Neural cell (in vitro differentiated cells): ENCODE data around the gene SESN1. TPM values are rescaled to one million over a fixed set of nuclear protein-coding genes. Genes with fewer than 3 reads are reported as not detected.

Source experiments
- H2AFZ ChIP-seq: fragments of 200-600, 300-800 bp; sonication (generic), shearing (Covaris generic); 2 replicates; pipeline ENCODE4 v1.6.0; 2014; ENCODE audit warnings: low read depth, mild to moderate bottlenecking, antibody characterized with exemption, low read length, moderate library complexity
- H3F3A ChIP-seq: fragments of 200-600 bp; shearing (Covaris generic); 2 replicates; pipeline ENCODE4 v1.6.1; 2016; ENCODE audit warnings: mild to moderate bottlenecking, moderate library complexity, mixed read lengths, antibody characterized with exemption, low read length; ENCODE audit not compliant: insufficient read depth, poor library complexity, severe bottlenecking
- H3K27ac ChIP-seq: fragments of 200-600, 300-800 bp; sonication (generic), shearing (Covaris generic); 2 replicates; pipeline ENCODE4 v1.5.1; 2014; ENCODE audit warnings: mild to moderate bottlenecking, low read length, moderate library complexity
- H3K27me3 ChIP-seq: fragments of 300-800, 200-600 bp; sonication (generic), shearing (Covaris generic); 2 replicates; pipeline ENCODE4 v1.6.0; 2014; ENCODE audit warnings: mild to moderate bottlenecking, low read depth, low read length, moderate library complexity; ENCODE audit not compliant: insufficient read depth
- H3K36me3 ChIP-seq: fragments of 300-800, 200-600 bp; sonication (generic), shearing (Covaris generic); 2 replicates; pipeline ENCODE4 v1.5.1; 2014; ENCODE audit warnings: mild to moderate bottlenecking, antibody characterized with exemption, low read length, moderate library complexity; ENCODE audit not compliant: insufficient read depth
- H3K4me2 ChIP-seq: fragments of 300-800, 200-600 bp; sonication (generic), shearing (Covaris generic); 2 replicates; pipeline ENCODE4 v1.6.0; 2014; ENCODE audit warnings: mild to moderate bottlenecking, low read length
- H3K4me3 ChIP-seq: fragments of 300-800, 200-600 bp; sonication (generic), shearing (Covaris generic); 2 replicates; pipeline ENCODE4 v1.5.1; 2014; ENCODE audit warnings: mild to moderate bottlenecking, low read length, moderate library complexity
- H3K79me2 ChIP-seq: fragments of 200-600 bp; shearing (Covaris generic); replicated peaks from 2 replicates; pipeline ENCODE4 v1.6.0; 2014; ENCODE audit warnings: mild to moderate bottlenecking, low read length, moderate library complexity; ENCODE audit not compliant: insufficient read depth
- H3K9ac ChIP-seq: fragments of 300-800, 200-600 bp; sonication (generic), shearing (Covaris generic); 2 replicates; pipeline ENCODE4 v1.6.1; 2016; ENCODE audit warnings: mild to moderate bottlenecking, low read length, mixed read lengths
- H3K9me2 ChIP-seq: fragments of 200-600 bp; shearing (Covaris generic); 2 replicates; pipeline ENCODE4 v1.6.1; 2016; ENCODE audit warnings: mild to moderate bottlenecking, low read length, mixed read lengths; ENCODE audit not compliant: insufficient read depth
- H3K9me3 ChIP-seq: fragments of 200-600, 300-800 bp; sonication (generic), shearing (Covaris generic); 2 replicates; pipeline ENCODE4 v1.6.1; 2016; ENCODE audit warnings: mild to moderate bottlenecking, mixed run types, low read length, moderate library complexity, mixed read lengths
- H4K20me1 ChIP-seq: fragments of 200-600 bp; shearing (Covaris generic); 2 replicates; pipeline ENCODE4 v1.6.1; 2016; ENCODE audit warnings: mild to moderate bottlenecking, mixed run types; ENCODE audit not compliant: insufficient read depth
- EP300 ChIP-seq: fragments of 450-650 bp; conservative IDR thresholded peaks from 2 replicates; pipeline ENCODE4 v1.6.1; 2014; ENCODE audit warnings: antibody characterized with exemption, mild to moderate bottlenecking, moderate library complexity; ENCODE audit not compliant: poor library complexity, severe bottlenecking
- EZH2 ChIP-seq: fragments of 200-600, 300-800 bp; shearing (Covaris generic), sonication (generic); IDR thresholded peaks from 2 replicates; pipeline ENCODE4 v1.6.1; 2014; ENCODE audit warnings: antibody characterized with exemption, low read length, borderline replicate concordance, mild to moderate bottlenecking; ENCODE audit not compliant: insufficient read depth, poor library complexity, severe bottlenecking
- MXI1 ChIP-seq: fragments of 450-650 bp; conservative IDR thresholded peaks from 2 replicates; pipeline ENCODE4 v1.6.1; 2014; ENCODE audit warnings: antibody characterized with exemption, mild to moderate bottlenecking; ENCODE audit not compliant: poor library complexity, severe bottlenecking
- POLR2AphosphoS5 ChIP-seq: IDR thresholded peaks from 2 replicates; pipeline ENCODE4 v1.6.1; 2012
- RAD21 ChIP-seq: fragments of 450-650 bp; conservative IDR thresholded peaks from 2 replicates; pipeline ENCODE4 v1.6.1; 2014; ENCODE audit warnings: antibody characterized with exemption, mild to moderate bottlenecking, moderate library complexity
- REST ChIP-seq: IDR thresholded peaks from 2 replicates; pipeline ENCODE4 v1.6.1; 2012; ENCODE audit warnings: borderline replicate concordance
- SMC3 ChIP-seq: fragments of 450-650 bp; conservative IDR thresholded peaks from 2 replicates; pipeline ENCODE4 v1.6.1; 2014; ENCODE audit warnings: antibody characterized with exemption, mild to moderate bottlenecking, moderate library complexity; ENCODE audit not compliant: poor library complexity
- TAF1 ChIP-seq: IDR thresholded peaks from 2 replicates; pipeline ENCODE4 v1.6.1; 2012; ENCODE audit warnings: low read depth
- polyA plus RNA-seq: library from polyadenylated mRNA; depleted of rRNA; stranded (reverse); fragments of >200 nt; gene quantifications from 2 replicates; pipeline ENCODE4 v1.2.3, GENCODE V29; 2014
- TF ChIP-seq, protein P1 (sequence below): fragments of 450-650 bp; IDR thresholded peaks from 2 replicates; pipeline ENCODE4 v1.5.1; 2014; ENCODE audit warnings: antibody characterized with exemption, mild to moderate bottlenecking, moderate library complexity; ENCODE audit not compliant: poor library complexity, severe bottlenecking

SESN1 gene
- polyA plus RNA-seq, 1 donor from 2014 or later = 46.4 TPM

DNA sequence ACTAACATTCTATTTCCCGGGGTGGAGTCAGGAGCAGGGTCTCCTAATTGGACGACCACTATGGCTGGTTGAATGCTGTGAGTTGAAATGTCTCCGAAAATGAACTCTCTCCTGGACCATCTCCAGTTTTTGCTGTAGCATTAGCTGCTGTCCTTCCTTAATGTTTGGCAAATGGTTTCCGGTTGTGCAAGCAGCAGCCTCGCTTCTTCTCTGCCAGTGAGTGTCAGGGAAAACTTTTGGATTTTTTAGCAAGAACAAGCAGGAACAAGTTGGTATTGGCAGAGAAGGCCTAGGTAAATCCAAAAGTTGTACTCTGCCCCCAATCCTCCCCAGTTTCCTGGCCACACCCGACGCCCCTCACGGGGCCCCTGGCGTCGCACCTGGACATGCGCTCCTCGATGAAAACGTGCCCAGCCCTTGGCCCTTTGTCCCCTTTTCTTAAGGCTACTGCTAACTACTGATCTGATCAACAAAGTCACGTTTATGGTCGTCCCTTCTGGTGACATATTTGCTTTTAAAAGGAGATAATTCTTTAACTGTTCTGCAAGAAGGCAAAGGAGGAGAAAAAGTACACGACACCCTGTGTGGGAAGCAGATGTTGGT lies 143.2 kb downstream of the SESN1 start:
- H3F3A ChIP-seq = no peaks in the 10 kb centered on the region
- no peaks in the 10 kb centered on the region for H3K9me2 ChIP-seq
- no peaks in the 10 kb centered on the region for H3K79me2 ChIP-seq
- no peak overlapping the region for H2AFZ ChIP-seq
- H3K27me3 ChIP-seq = no peaks in the 10 kb centered on the region
- no peaks in the 10 kb centered on the region for H3K9me3 ChIP-seq
- no peak overlapping the region for H3K27ac ChIP-seq
- H3K4me2 ChIP-seq = no peak overlapping the region
- H3K36me3 ChIP-seq = no peaks in the 10 kb centered on the region
- no peaks in the 10 kb centered on the region for H4K20me1 ChIP-seq
- TF ChIP-seq SMC3 (no peak), EP300 (no peak), MXI1 (no peak), POLR2AphosphoS5 (no peak), REST (no peak), TAF1 (no peak), RAD21 (no peak), EZH2 (no peak)
- TF ChIP-seq, protein P1, sequence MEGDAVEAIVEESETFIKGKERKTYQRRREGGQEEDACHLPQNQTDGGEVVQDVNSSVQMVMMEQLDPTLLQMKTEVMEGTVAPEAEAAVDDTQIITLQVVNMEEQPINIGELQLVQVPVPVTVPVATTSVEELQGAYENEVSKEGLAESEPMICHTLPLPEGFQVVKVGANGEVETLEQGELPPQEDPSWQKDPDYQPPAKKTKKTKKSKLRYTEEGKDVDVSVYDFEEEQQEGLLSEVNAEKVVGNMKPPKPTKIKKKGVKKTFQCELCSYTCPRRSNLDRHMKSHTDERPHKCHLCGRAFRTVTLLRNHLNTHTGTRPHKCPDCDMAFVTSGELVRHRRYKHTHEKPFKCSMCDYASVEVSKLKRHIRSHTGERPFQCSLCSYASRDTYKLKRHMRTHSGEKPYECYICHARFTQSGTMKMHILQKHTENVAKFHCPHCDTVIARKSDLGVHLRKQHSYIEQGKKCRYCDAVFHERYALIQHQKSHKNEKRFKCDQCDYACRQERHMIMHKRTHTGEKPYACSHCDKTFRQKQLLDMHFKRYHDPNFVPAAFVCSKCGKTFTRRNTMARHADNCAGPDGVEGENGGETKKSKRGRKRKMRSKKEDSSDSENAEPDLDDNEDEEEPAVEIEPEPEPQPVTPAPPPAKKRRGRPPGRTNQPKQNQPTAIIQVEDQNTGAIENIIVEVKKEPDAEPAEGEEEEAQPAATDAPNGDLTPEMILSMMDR = no peak
- H3K4me3 ChIP-seq = no peak overlapping the region
- H3K9ac ChIP-seq = no peak overlapping the region

DNA sequence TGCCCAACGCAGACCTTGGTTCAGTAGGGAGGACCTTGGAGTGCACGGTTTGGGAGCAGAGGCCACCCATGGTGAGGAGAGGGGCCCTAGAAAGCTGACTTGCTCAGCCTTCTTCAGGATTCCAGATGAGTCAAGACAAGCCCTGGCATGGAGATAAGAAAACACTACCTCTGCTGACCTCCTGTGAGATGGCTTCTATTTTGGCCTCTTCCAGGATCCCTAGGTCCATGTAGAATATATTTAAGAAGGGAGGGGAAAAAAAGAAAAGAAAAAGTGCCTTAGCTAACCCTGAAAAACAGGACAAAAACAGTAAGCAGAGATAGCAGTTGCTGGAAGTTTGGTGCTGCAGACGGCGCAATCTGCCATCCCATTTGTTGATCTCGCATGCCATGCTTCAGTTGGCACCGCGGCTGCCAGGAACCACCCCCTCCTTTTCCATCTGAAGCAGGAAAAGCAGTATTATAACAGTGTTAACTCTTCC lies 146.4 kb downstream of the SESN1 start:
- no peaks in the 10 kb centered on the region for H3K36me3 ChIP-seq
- H3K27me3 ChIP-seq = no peaks in the 10 kb centered on the region

More for the DNA sequence above, 146.4 kb downstream of the SESN1 start:
- H3F3A ChIP-seq = no peaks in the 10 kb centered on the region
- H3K4me3 ChIP-seq = no peak overlapping the region
- no peak for TF ChIP-seq TAF1
- TF ChIP-seq EZH2 = no peak
- no peak for TF ChIP-seq POLR2AphosphoS5
- TF ChIP-seq, protein P1 = no peak
- no peak for TF ChIP-seq REST
- no peak for TF ChIP-seq RAD21
- no peak for TF ChIP-seq EP300
- no peak for TF ChIP-seq SMC3
- TF ChIP-seq MXI1 = no peak
- H3K27ac ChIP-seq = no peak overlapping the region
- no peak overlapping the region for H3K9ac ChIP-seq
- H4K20me1 ChIP-seq = no peaks in the 10 kb centered on the region
- no peak overlapping the region for H3K4me2 ChIP-seq
- H3K9me2 ChIP-seq = no peaks in the 10 kb centered on the region
- no peaks in the 10 kb centered on the region for H3K9me3 ChIP-seq
- no peaks in the 10 kb centered on the region for H3K79me2 ChIP-seq
- no peak overlapping the region for H2AFZ ChIP-seq
